ENCODE data around the gene PLPP1. TPM values are rescaled to one million over a fixed set of nuclear protein-coding genes. Genes with fewer than 3 reads are reported as not detected.

The PLPP1 gene
- polyA plus RNA-seq, 2 of the 4 experiments (the other 2 are of a cell fraction): 37.7 to 71.6 TPM

GRCh38 chr5:55541056-55541635 lies 6.4 kb upstream of the PLPP1 start:
- peaks cover 14% of the 10 kb centered on the region for H3K4me1 ChIP-seq
- no peak for TF ChIP-seq FOXS1 (CRISPR knock-in tag; IDR thresholded peaks at IDR 0.05)
- TF ChIP-seq JUN (IDR thresholded peaks at IDR 0.05): no peak
- TF ChIP-seq CHD4 (IDR thresholded peaks at IDR 0.05; ENCODE audit: borderline replicate concordance): no peak
- TF ChIP-seq KDM5A (IDR thresholded peaks at IDR 0.05): no peak
- TF ChIP-seq SREBF2 (IDR thresholded peaks at IDR 0.05): no peak
- TF ChIP-seq SMC3 (IDR thresholded peaks at IDR 0.05): no peak
- TF ChIP-seq KDM1A (IDR thresholded peaks at IDR 0.05; ENCODE audit: low read depth): no peak
- no peak for TF ChIP-seq HDAC2 (IDR thresholded peaks at IDR 0.05)
- no peak for TF ChIP-seq NR3C1 (IDR thresholded peaks at IDR 0.05)
- TF ChIP-seq RCOR1 (IDR thresholded peaks at IDR 0.05; ENCODE audit: low read depth, low read length): no peak
- TF ChIP-seq JUNB (IDR thresholded peaks at IDR 0.05): no peak
- TF ChIP-seq BHLHE40 (IDR thresholded peaks at IDR 0.05; ENCODE audit: low read depth, low read length): no peak
- TF ChIP-seq E2F6 (IDR thresholded peaks at IDR 0.05; ENCODE audit: borderline replicate concordance, low read depth): no peak
- H3K4me3 ChIP-seq: no peak overlapping the region
- 93% methylated on average over 1 of the region's 1 CpG for WGBS (ENCODE audit: missing lambda C conversion rate)
- ATAC-seq (no peak), DNase-seq (ENCODE audit: low read depth in 1 of 2, low spot score in 1 of 2) (no peak), FAIRE-seq (no peak)
- H3K9me3 ChIP-seq: no peaks in the 10 kb centered on the region
- POLR2A ChIA-PET: no interaction called here
- CTCF ChIA-PET: interaction anchor here (0.8 kb wide), 1 partner anchor 19 kb away, joined by 3 read pairs; no protein-coding TSS in a partner anchor
- no peak overlapping the region for H3K27ac ChIP-seq
- H3K4me2 ChIP-seq: no peak overlapping the region

- Histone ChIP-seq H3K4me1 (peaks cover 21% of the 10 kb centered on the region), H3K4me2 (no peak overlapping the region), H3K4me3 (no peak overlapping the region), H3K9me3 (no peaks in the 10 kb centered on the region), H3K27ac (no peak overlapping the region)
- FAIRE-seq: no peak
- WGBS (ENCODE audit: missing lambda C conversion rate): 55% methylated on average over 2 of the region's 2 CpGs
- CTCF ChIA-PET: no interaction called here
- ATAC-seq: no peak
- TF ChIP-seq ELK1 (IDR thresholded peaks at IDR 0.05; ENCODE audit: low read depth, low read length) (no peak), CHD2 (IDR thresholded peaks at IDR 0.05; ENCODE audit: low read length, partially characterized antibody) (no peak)
- POLR2A ChIA-PET: no interaction called here
- DNase-seq (ENCODE audit: low read depth in 1 of 2, low spot score in 1 of 2): no peak
These were observed 5.8 kb upstream of the PLPP1 start for GRCh38 chr5:55540525-55540924.

GRCh38 chr5:55540024-55540423 lies 5.3 kb upstream of the PLPP1 start:
- Histone ChIP-seq H3K4me3 (no peak overlapping the region), H3K9me3 (no peaks in the 10 kb centered on the region), H3K4me2 (no peak overlapping the region), H3K27ac (no peak overlapping the region), H3K4me1 (peaks cover 21% of the 10 kb centered on the region)
- CTCF ChIA-PET: interaction anchor here (0.6 kb wide), 1 partner anchor 42 kb away, joined by 3 read pairs; no protein-coding TSS in a partner anchor
- POLR2A ChIA-PET: no interaction called here
- no peak for DNase-seq (ENCODE audit: low read depth in 1 of 2, low spot score in 1 of 2)
- TF ChIP-seq CBX8 (IDR thresholded peaks at IDR 0.05): no peak
- no peak for TF ChIP-seq ELK1 (IDR thresholded peaks at IDR 0.05; ENCODE audit: low read depth, low read length)
- TF ChIP-seq CHD2 (IDR thresholded peaks at IDR 0.05; ENCODE audit: low read length, partially characterized antibody): no peak
- no peak for TF ChIP-seq CHD4 (IDR thresholded peaks at IDR 0.05; ENCODE audit: borderline replicate concordance)
- TF ChIP-seq RCOR1 (IDR thresholded peaks at IDR 0.05; ENCODE audit: low read depth, low read length): no peak
- TF ChIP-seq BHLHE40 (IDR thresholded peaks at IDR 0.05; ENCODE audit: low read depth, low read length): no peak
- no peak for TF ChIP-seq MAFK (IDR thresholded peaks at IDR 0.05; ENCODE audit: partially characterized antibody)
- no peak for TF ChIP-seq ATOH8 (CRISPR knock-in tag; IDR thresholded peaks at IDR 0.05; ENCODE audit: low read depth)
- TF ChIP-seq FOSL2 (IDR thresholded peaks at IDR 0.05): no peak
- TF ChIP-seq FOSL2 (CRISPR knock-in tag; IDR thresholded peaks at IDR 0.05): no peak
- no peak for TF ChIP-seq ZSCAN20 (CRISPR knock-in tag; IDR thresholded peaks at IDR 0.05)
- no peak for TF ChIP-seq ZFP36 (IDR thresholded peaks at IDR 0.05; ENCODE audit: borderline replicate concordance, partially characterized antibody)
- no peak for TF ChIP-seq RAD21 (conservative IDR thresholded peaks at IDR 0.05 in 1 of 2, IDR thresholded peaks at IDR 0.05 in 1 of 2)
- no peak for TF ChIP-seq HOXA7 (CRISPR knock-in tag; IDR thresholded peaks at IDR 0.05)
- TF ChIP-seq NR3C1 (IDR thresholded peaks at IDR 0.05): no peak
- TF ChIP-seq HEYL (CRISPR knock-in tag; IDR thresholded peaks at IDR 0.05): no peak
- 44% methylated on average over 1 of the region's 1 CpG for WGBS (ENCODE audit: missing lambda C conversion rate)
- no peak for ATAC-seq
- peak; percentile 74 for FAIRE-seq

Data from A549 (cell line).